HG03439 (cell line): ENCODE results near the gene SIRT2.
"Not testable (repeated sequence)": the region's sequence is repeated elsewhere in the genome, so short reads cannot be mapped to it uniquely, and the experiment has no call there.

Experiments
- ATAC-seq: cut with Tn5 transposase; IDR thresholded peaks from one replicate; pipeline ENCODE4 v1.9.1; 2021; ENCODE audit warnings: mild to moderate bottlenecking, moderate library complexity; ENCODE audit not compliant: unreplicated experiment

Gene SIRT2

GRCh38 chr19:38898788-38899446 lies 501 bp downstream of the SIRT2 start:
- no peak for ATAC-seq

GRCh38 chr19:38894968-38895367 lies 4.5 kb downstream of the SIRT2 start:
- ATAC-seq = no peak

GRCh38 chr19:38893341-38893771 lies 6.1 kb downstream of the SIRT2 start:
- ATAC-seq = no peak

- no peak for ATAC-seq
These were observed 6.6 kb downstream of the SIRT2 start for GRCh38 chr19:38892841-38893240.

GRCh38 chr19:38891771-38892170 lies 7.6 kb downstream of the SIRT2 start:
- no peak for ATAC-seq

- no peak for ATAC-seq
These were observed 8.7 kb downstream of the SIRT2 start for GRCh38 chr19:38890686-38891085.

- no peak for ATAC-seq
These were observed 9.6 kb downstream of the SIRT2 start for GRCh38 chr19:38889803-38890202.

- no peak for ATAC-seq
These were observed 10.5 kb downstream of the SIRT2 start for GRCh38 chr19:38888876-38889275.

GRCh38 chr19:38884691-38885090 lies 14.7 kb downstream of the SIRT2 start:
- ATAC-seq = not testable (repeated sequence)

GRCh38 chr19:38883286-38883685 lies 16.1 kb downstream of the SIRT2 start:
- no peak for ATAC-seq

- no peak for ATAC-seq
These were observed 18.4 kb downstream of the SIRT2 start for GRCh38 chr19:38880882-38881609.

GRCh38 chr19:38880076-38880881 lies 19.1 kb downstream of the SIRT2 start:
- ATAC-seq = no peak

GRCh38 chr19:38879400-38879751 lies 20.0 kb downstream of the SIRT2 start:
- no peak for ATAC-seq

- no peak for ATAC-seq
These were observed 20.6 kb downstream of the SIRT2 start for GRCh38 chr19:38878575-38879399.

GRCh38 chr19:38877781-38878574 lies 21.4 kb downstream of the SIRT2 start, which contains the start of gene RINL:
Gene RINL (minus strand): TSS chr19:38878275. CDS start chr19:38876742, 1,533 bp downstream.
- peak; percentile 45 for ATAC-seq

- ATAC-seq = no peak
These were observed 23.6 kb downstream of the SIRT2 start for GRCh38 chr19:38875656-38876395.

- not testable (repeated sequence) for ATAC-seq
These were observed 26.0 kb downstream of the SIRT2 start for GRCh38 chr19:38873400-38873799.

GRCh38 chr19:38870612-38871011 lies 28.8 kb downstream of the SIRT2 start:
- ATAC-seq = no peak
